ENCODE results near the gene MED16.
"Not testable (repeated sequence)": the region's sequence is repeated elsewhere in the genome, so short reads cannot be mapped to it uniquely, and the experiment has no call there.

MED16 gene

GRCh38 chr19:871446-872265, 21.3 kb downstream of the MED16 start:
- DNase-seq, result no peak

- DNase-seq, result no peak
Measured at GRCh38 chr19:870963-871401, 22.0 kb downstream of the MED16 start.

GRCh38 chr19:870314-870713, 22.7 kb downstream of the MED16 start:
- DNase-seq, result no peak

- no peak for DNase-seq
Measured at GRCh38 chr19:869245-870177, 23.5 kb downstream of the MED16 start.

- no peak for DNase-seq
Measured at GRCh38 chr19:868458-869244, 24.3 kb downstream of the MED16 start.

GRCh38 chr19:867855-868457, 25.0 kb downstream of the MED16 start:
- no peak for DNase-seq

- no peak for DNase-seq
Measured at GRCh38 chr19:867301-867793, 25.6 kb downstream of the MED16 start.

GRCh38 chr19:866769-867300, 26.2 kb downstream of the MED16 start:
- DNase-seq, result no peak

- DNase-seq, result no peak
Measured at GRCh38 chr19:863315-863620, 29.7 kb downstream of the MED16 start.

GRCh38 chr19:862581-863314, 30.2 kb downstream of the MED16 start:
- DNase-seq, result peak; percentile 67

- peak; percentile 71 for DNase-seq
Measured at GRCh38 chr19:861756-862580, 31.0 kb downstream of the MED16 start.

GRCh38 chr19:861141-861755, 31.7 kb downstream of the MED16 start:
- DNase-seq, result no peak

- DNase-seq, result no peak
Measured at GRCh38 chr19:858868-859843, 33.8 kb downstream of the MED16 start, which contains the start of gene CFD. CFD (plus strand) TSS chr19:859664; CDS start chr19:859690, 26 bp downstream.

- no peak for DNase-seq
Measured at GRCh38 chr19:858284-858683, 34.7 kb downstream of the MED16 start.

- DNase-seq, result no peak
Measured at GRCh38 chr19:855566-856120, 37.3 kb downstream of the MED16 start.

GRCh38 chr19:855142-855541, 37.8 kb downstream of the MED16 start:
- no peak for DNase-seq

GRCh38 chr19:854549-854948, 38.4 kb downstream of the MED16 start:
- no peak for DNase-seq

GRCh38 chr19:853614-854220, 39.3 kb downstream of the MED16 start:
- DNase-seq, result not testable (repeated sequence)
